Measurements from ENCODE around the gene CABCOCO1. TPM values are rescaled to one million over a fixed set of nuclear protein-coding genes. Genes with fewer than 3 reads are reported as not detected.

Gene CABCOCO1
- total and polyA plus RNA-seq, 10 of the 15 experiments (the other 5 are each of a cell fraction or from before 2014, with no cell fraction given) = not detected

- in situ Hi-C loops (cut with MboI) (no loop called here), intact Hi-C loops (cut with micrococcal nuclease; ENCODE audit: unreplicated experiment) (no loop called here)
These were observed 67.9 kb downstream of the CABCOCO1 start for GRCh38 chr10:61730671-61731070.

GRCh38 chr10:61731638-61732037 lies 68.9 kb downstream of the CABCOCO1 start:
- ATAC-seq (no peak), DNase-seq (ENCODE audit: low read depth, low spot score) (no peak), FAIRE-seq (no peak)
- H4K20me1 ChIP-seq (ENCODE audit: control insufficient read depth, insufficient read depth) = no peaks in the 10 kb centered on the region
- H3K9ac ChIP-seq (ENCODE audit: control insufficient read depth, insufficient read depth, low read length) = no peak overlapping the region
- peaks cover 0 to 4% of the 10 kb centered on the region in 2 experiments; a peak in 1 of 4 replicates for H3K27me3 ChIP-seq (replicated peaks in 1 of 2; ENCODE audit: control insufficient read depth in 2 of 2, insufficient read depth in 2 of 2, low read length in 1 of 2)
- in situ Hi-C loops (cut with MboI) = no loop called here
- H3K4me2 ChIP-seq (ENCODE audit: control insufficient read depth, insufficient read depth) = no peak overlapping the region
- RAD21 ChIA-PET (ENCODE audit: unreplicated experiment) = no interaction called here
- POLR2A ChIA-PET = no interaction called here
- 0% methylated on average over 1 of the region's 1 CpG for WGBS (ENCODE audit: insufficient coverage, insufficient replicate concordance, low lambda C conversion rate, missing lambda C conversion rate)
- no peak overlapping the region for H3K4me3 ChIP-seq
- no peak overlapping the region for H2AFZ ChIP-seq (ENCODE audit: control insufficient read depth, low read depth, low read length)
- CTCF ChIA-PET = interaction anchor here (5.2 kb wide), 1 partner anchor 591 kb away, joined by 24 read pairs; no protein-coding TSS in a partner anchor
- intact Hi-C loops (cut with micrococcal nuclease; ENCODE audit: unreplicated experiment) = loop anchor here (2.0 kb wide), 1 partner anchor 915 kb away; no protein-coding TSS in a partner anchor
- TF ChIP-seq RAD51 (IDR thresholded peaks at IDR 0.05) = no peak
- no peak for TF ChIP-seq E2F8 (IDR thresholded peaks at IDR 0.05; ENCODE audit: low read depth, partially characterized antibody)
- no peaks in the 10 kb centered on the region for H3K9me3 ChIP-seq (replicated peaks; ENCODE audit: control insufficient read depth, insufficient read depth, low read length)
- SMC1A ChIA-PET (ENCODE audit: uncharacterized antibody, unreplicated experiment) = interaction anchor here (0.9 kb wide), 1 partner anchor 8 kb away, joined by 3 read pairs; no protein-coding TSS in a partner anchor
- H3K79me2 ChIP-seq (ENCODE audit: control insufficient read depth, insufficient read depth, low read length) = no peaks in the 10 kb centered on the region
- no peaks in the 10 kb centered on the region for H3K36me3 ChIP-seq (ENCODE audit: control insufficient read depth in 2 of 2, insufficient read depth in 2 of 2, low read length in 1 of 2)
- no TSS peak for BruUV-seq (replicated peaks)
- no peak overlapping the region for H3K27ac ChIP-seq (ENCODE audit: control insufficient read depth, insufficient read depth)
- no peaks in the 10 kb centered on the region for H3K4me1 ChIP-seq (ENCODE audit: control insufficient read depth, insufficient read depth, low read length)

More at GRCh38 chr10:61730671-61731070, 67.9 kb downstream of the CABCOCO1 start:
- Histone ChIP-seq H3K79me2 (ENCODE audit: control insufficient read depth, insufficient read depth, low read length) (no peaks in the 10 kb centered on the region), H3K27me3 (replicated peaks in 1 of 2; ENCODE audit: control insufficient read depth in 2 of 2, insufficient read depth in 2 of 2, low read length in 1 of 2) (peaks cover 0 to 4% of the 10 kb centered on the region in 2 experiments; a peak in 1 of 4 replicates), H3K36me3 (ENCODE audit: control insufficient read depth in 2 of 2, insufficient read depth in 2 of 2, low read length in 1 of 2) (no peaks in the 10 kb centered on the region), H4K20me1 (ENCODE audit: control insufficient read depth, insufficient read depth) (no peaks in the 10 kb centered on the region), H3K9me3 (replicated peaks; ENCODE audit: control insufficient read depth, insufficient read depth, low read length) (no peaks in the 10 kb centered on the region), H3K27ac (ENCODE audit: control insufficient read depth, insufficient read depth) (no peak overlapping the region), H3K4me2 (ENCODE audit: control insufficient read depth, insufficient read depth) (no peak overlapping the region), H3K9ac (ENCODE audit: control insufficient read depth, insufficient read depth, low read length) (no peak overlapping the region), H3K4me3 (no peak overlapping the region), H3K4me1 (ENCODE audit: control insufficient read depth, insufficient read depth, low read length) (no peaks in the 10 kb centered on the region), H2AFZ (ENCODE audit: control insufficient read depth, low read depth, low read length) (no peak overlapping the region)
- BruUV-seq (replicated peaks) = no TSS peak
- POLR2A ChIA-PET = no interaction called here
- WGBS (ENCODE audit: insufficient coverage, insufficient replicate concordance, low lambda C conversion rate, missing lambda C conversion rate) = 32% methylated on average over 2 of the region's 2 CpGs
- TF ChIP-seq NR2F1 (conservative IDR thresholded peaks at IDR 0.05) (no peak), ZNF24 (IDR thresholded peaks at IDR 0.05) (no peak), FOXK2 (IDR thresholded peaks at IDR 0.05) (no peak)
- SMC1A ChIA-PET (ENCODE audit: uncharacterized antibody, unreplicated experiment) = interaction anchor here (0.5 to 0.9 kb wide), 2 partner anchors 9 to 688 kb away, joined by 3 read pairs; no protein-coding TSS in a partner anchor
- DNase-seq (ENCODE audit: low read depth, low spot score) = no peak
- ATAC-seq = no peak
- no peak for FAIRE-seq
- CTCF ChIA-PET = interaction anchor here (1.0 kb wide), 1 partner anchor 11 kb away, joined by 3 read pairs; no protein-coding TSS in a partner anchor
- RAD21 ChIA-PET (ENCODE audit: unreplicated experiment) = no interaction called here
